GM03348 (cell line): ENCODE data around the gene SPOCK1.
A peak's percentile ranks its signal among the peaks of the same experiment; 100 is the strongest.

Experiments used
- DNase-seq: peaks from one replicate; pipeline ENCODE4 v3.0.0; 2012; ENCODE audit warnings: low spot score

Gene SPOCK1

DNA sequence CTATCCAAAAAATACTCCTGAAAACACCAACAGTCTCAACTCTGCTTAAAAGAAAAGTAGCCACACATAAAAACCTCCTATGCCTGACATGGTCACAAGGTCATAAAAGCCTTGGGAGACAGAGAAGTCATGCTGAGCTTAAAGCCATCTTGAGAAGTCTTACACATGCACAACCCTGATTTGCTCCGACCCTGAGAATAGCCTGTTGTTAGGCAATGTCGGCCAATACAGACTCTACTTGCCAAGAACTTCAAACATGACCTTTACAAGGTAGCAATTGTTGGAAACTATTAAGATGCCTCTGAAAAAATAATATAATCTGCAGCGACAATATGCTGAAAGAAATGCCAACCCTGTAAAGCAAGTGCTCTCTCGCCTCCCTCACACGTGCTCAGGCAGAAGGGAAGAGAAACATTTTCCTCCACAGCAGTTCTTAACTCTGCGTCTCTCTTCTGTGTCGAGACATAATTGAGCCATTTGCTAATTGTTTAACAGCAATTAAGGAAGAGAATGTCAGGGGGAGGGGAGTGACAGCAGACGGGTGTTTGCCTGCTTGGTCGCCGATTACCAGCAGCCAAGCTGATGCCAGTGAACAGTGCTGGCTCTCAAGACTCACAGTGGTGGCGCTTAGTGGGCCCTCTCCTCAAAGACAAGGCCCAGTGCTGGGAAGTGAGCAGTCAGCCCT, 393.6 kb downstream of the SPOCK1 start:
- DNase-seq, result no peak

DNA sequence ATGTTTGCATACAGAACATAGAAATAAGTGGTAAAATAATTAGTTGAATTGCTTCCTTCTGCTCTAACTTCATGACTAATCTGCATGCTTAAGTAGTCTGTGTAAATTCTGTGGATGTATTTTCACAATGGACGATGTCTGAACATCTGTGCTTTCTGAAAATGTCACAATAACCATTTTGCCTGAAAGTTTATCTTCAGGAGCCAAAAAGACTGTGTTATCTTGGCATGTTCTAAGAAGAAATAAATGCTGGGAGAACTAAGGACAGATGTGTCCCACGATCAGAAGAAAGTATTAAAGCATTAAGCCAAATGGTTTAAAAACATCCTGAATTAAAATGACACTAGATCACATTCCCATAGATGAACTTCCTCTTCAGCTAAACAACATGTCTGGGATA, 397.6 kb downstream of the SPOCK1 start:
- DNase-seq, result peak; percentile 33

- no peak for DNase-seq
These were observed 399.5 kb downstream of the SPOCK1 start for GRCh38 chr5:137099651-137100050.

DNA sequence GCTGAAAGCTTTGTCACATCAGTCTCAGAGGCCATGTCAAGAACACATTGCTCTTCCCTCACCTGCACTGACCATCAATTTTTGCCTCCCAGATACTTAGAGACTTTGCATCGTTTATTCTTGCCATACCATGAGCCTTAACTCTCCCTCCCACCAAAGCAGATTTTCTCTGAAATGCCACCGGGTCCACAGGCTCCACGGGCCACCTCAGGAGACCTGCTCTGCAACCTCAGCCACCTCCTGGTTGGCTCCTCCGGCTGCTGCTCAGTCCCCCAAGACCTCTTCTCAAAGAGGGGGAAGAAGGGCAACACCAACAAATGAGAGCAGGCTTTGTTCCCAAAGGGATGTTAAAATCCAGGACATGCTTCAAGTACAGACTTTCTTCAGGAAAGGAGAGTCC, 400.5 kb downstream of the SPOCK1 start:
- no peak for DNase-seq

DNA sequence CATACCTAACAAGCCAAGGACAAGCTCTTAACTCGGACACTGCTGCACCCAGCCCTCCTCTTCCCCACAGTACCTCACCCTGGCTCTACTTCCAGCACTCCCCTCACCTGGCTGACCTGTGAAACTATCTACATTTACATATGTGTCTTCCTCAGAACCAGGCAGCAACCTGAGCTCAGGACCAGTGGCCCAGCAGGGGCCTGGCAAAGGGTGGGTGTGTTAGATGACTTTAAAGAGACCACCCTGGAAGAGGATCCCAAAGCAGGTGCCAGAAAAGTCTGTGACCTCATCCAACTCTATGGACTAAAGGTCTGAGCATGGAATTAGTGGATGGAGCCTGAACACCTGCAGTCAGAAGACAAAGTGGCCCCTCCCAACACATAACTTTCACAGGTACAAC, 400.9 kb downstream of the SPOCK1 start:
- no peak for DNase-seq

DNA sequence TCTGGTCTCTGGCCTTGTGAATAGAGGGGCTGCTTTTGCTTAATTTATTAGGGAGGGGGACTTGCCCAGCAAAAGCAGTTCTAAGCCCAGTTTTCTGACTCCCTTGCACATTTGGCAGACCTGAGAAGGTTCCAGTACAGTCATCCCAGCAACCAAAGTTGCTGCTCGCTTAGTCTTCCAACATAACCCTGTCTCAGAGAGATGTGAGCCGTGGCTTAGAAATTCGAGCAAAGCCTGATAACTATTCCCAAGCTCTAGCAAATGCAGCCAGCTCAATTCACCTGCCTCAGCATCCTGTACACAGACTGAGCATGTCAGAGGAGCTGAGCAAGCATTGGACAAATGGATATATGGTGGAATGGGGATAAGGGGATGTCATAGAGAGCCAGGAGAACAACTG, 401.9 kb downstream of the SPOCK1 start:
- no peak for DNase-seq

DNA sequence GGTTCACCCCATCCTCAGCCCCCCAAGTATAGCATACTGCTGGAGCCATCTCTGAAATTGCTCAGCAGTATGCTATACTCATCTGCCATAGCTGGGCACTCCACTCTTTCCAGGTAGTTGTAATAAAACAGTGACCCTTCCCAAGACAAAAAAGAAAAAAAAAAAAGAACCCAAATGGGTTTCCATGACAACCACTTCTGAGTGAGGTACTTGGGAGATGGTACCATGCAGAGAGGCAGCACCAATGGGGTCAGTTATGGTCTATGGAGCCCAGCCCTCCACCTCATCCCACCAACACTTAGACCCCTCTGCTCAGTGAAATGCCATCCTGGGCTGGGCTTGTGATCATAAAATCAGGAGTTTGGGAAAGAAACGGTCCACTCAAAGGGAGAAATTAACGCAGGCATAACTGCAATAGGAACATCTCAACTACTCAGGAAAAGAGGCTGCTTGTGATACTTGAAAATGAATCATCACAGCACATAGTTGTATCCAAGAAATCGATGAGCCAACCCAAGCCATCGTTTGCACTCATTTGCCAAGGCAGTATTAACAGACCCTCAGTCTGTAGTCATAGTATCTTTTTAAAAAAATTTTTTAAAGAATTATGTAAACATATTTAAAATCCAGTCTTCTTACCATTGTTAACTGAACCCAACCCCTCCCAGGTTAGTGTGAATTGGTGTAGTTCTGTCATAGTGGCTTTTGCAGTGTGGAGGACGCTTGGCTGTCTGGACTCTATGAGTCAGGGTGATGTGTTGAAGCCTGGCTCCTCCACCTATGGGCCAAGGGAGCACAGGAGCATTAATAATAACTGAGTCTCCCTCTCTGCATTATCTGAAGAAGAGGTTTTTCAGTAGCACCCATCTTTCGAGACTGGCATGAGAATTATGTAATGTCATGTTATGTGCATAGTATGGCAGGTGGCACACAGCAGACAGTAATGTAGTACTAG, 402.7 kb downstream of the SPOCK1 start:
- peak; percentile 49 for DNase-seq

GRCh38 chr5:137095597-137095996, 403.5 kb downstream of the SPOCK1 start:
- DNase-seq, result no peak

DNA sequence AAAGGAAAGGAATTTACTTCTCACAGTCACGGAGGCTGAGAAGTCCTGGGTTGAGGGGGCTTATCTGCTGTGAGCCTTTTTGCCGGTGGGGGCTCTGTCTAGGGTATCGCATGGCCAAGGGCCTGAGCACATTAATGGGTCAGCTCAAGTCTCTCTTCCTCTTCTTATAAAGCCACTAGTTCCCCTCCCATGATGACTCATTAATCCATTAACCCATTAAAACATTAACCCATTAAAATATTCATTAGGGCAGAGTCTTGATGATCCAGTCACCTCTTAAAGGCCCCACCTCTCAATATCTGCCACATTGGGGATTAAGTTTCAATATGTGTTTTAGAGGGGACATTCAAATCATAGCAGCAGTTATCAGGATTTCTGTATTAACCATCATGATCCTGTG, 406.3 kb downstream of the SPOCK1 start:
- DNase-seq, result no peak

DNA sequence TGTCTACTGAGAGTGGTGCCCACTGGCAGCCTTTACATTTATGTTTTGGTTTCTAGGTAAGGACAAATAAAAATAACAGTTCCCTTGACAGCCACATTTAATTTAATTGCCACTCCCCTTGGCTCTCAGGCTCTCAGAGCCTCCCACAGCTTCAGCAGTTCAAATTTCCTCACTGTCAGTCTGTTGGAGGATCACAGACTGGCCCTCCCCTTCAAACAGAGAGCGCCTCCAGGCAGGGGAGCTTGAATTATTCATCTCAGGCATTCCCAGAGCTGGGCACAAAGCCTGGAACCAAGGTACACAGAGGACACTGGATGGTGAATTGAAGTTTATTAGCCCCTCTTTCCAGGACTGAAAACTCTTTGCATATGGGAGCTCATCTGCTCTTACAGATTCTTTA, 407.7 kb downstream of the SPOCK1 start:
- no peak for DNase-seq

- DNase-seq, result no peak
These were observed 408.4 kb downstream of the SPOCK1 start for GRCh38 chr5:137090721-137091120.

DNA sequence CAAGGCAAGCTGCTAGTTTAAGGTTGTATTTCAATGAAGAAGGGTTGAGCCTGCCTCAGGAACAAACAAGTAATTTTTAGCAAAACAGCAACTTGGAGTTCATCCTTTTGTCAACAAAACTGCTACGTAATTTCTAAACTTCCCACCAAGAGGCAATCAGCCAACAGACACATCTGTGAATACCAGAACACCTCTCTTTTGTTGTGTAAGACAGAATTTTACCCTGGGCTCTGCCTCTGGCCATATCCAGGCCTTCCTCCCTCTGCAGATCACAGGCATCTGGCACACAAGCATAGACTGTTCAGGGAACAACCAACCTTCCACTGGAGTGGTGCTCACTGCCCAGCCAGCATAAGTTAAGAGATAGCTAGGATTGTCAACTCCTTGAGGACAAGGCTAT, 409.0 kb downstream of the SPOCK1 start:
- no peak for DNase-seq

GRCh38 chr5:137088175-137088574, 411.0 kb downstream of the SPOCK1 start:
- DNase-seq, result no peak

DNA sequence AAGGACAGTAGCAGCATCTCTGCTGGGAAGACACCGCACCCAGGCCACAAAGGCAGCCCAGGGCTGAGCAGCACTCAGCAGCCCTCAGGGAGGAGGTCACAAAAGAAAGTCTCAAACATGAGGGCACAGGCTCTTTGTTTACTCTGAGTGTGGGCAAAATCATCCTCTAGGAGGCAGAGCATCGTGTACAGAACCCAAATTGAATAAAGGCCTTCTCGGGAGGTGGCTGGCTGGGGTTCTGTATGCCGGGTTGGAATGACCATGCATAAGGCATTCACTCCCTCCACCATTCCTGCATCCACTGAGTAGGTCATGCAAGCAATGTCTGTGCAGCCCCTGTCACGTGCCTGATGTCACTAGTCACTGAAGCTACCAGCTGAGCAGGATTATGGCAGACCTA, 412.8 kb downstream of the SPOCK1 start:
- no peak for DNase-seq

GRCh38 chr5:137085206-137085605, 413.9 kb downstream of the SPOCK1 start:
- no peak for DNase-seq

GRCh38 chr5:137084016-137084415, 415.1 kb downstream of the SPOCK1 start:
- no peak for DNase-seq

GRCh38 chr5:137082951-137083350, 416.2 kb downstream of the SPOCK1 start:
- DNase-seq, result no peak

DNA sequence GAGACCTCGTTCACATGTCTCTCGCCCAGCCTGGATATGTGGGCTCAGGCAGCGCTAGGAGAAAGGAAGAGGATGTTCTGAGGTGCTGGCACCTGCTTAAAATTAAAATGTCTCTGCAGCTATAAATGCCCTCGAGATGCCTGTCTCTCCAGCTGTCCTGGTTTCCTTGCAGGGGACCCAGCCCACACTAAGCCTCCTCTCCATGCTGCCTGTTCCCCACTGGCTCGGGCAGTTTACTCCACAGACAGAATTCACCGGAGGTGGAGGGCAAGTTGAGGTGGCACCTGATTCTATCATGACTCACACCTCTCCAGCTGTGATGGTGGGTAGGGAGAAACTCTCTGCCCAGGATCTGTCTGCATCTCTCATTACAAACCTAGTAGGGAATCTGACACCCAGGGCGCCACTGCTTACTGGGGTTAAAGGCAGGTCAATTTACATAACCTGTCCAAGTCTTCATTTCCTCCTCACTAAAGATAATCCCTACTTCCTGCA, 420.9 kb downstream of the SPOCK1 start:
- no peak for DNase-seq

- peak; percentile 58 for DNase-seq
These were observed 423.8 kb downstream of the SPOCK1 start for GRCh38 chr5:137075163-137075970.

GRCh38 chr5:137073189-137073588, 425.9 kb downstream of the SPOCK1 start:
- DNase-seq, result peak; percentile 51

GRCh38 chr5:137072361-137073115, 426.6 kb downstream of the SPOCK1 start:
- DNase-seq, result peak; percentile 52

DNA sequence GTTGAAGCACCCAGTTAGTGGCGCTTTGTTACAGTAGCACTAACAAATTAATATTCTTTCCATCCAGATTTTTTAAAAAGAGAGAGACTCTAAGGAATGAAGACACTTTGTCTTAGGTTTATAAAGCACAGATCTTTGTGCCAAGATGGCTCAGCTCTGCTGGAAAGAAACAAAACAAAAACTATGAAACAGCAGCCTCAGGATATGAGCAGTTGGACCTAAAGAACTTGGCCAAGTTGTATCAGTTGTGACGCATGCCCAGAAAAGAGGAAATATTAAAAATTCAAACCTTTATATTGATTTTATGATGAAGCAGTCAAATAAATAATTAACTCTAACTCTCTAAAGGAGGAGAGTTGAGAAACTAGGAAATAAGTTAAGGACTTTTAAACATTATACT, 427.2 kb downstream of the SPOCK1 start:
- DNase-seq, result peak; percentile 38
